ENCODE data around the gene RPUSD3. TPM values are rescaled to one million over a fixed set of nuclear protein-coding genes. Genes with fewer than 3 reads are reported as not detected.

The RPUSD3 gene
- total and polyA plus RNA-seq, 9 of the 15 experiments (the other 6 are each of a cell fraction or from before 2014, with no cell fraction given), result 13.8 to 99.0 (median 59.3) TPM

GRCh38 chr3:9862391-9863057 is 18.7 kb upstream of the RPUSD3 start (continued):
- peak; percentile 55 for TF ChIP-seq XRCC5 (IDR thresholded peaks at IDR 0.05; ENCODE audit: low read depth, low read length)
- peak; percentile 85 for TF ChIP-seq REST (IDR thresholded peaks at IDR 0.05; ENCODE audit: borderline replicate concordance)
- TF ChIP-seq REST (CRISPR knock-in tag; IDR thresholded peaks at IDR 0.05; ENCODE audit: low read depth), result no peak
- TF ChIP-seq GATA2 (CRISPR knock-in tag; IDR thresholded peaks at IDR 0.05), result no peak
- peak; percentile 90 to 93 for TF ChIP-seq MAZ (CRISPR knock-in tag; conservative IDR thresholded peaks at IDR 0.05 in 1 of 2, IDR thresholded peaks at IDR 0.05 in 1 of 2)
- no peak for TF ChIP-seq ZNF655 (CRISPR knock-in tag; IDR thresholded peaks at IDR 0.05)
- peak; percentile 35; the same call in 1 of the 2 replicates for TF ChIP-seq NR2C2 (CRISPR knock-in tag; IDR thresholded peaks at IDR 0.05)
- TF ChIP-seq NR2C2 (tag; IDR thresholded peaks at IDR 0.05), result peak; percentile 78; the same call in 1 of the 2 replicates
- TF ChIP-seq NCOA4 (IDR thresholded peaks at IDR 0.05; ENCODE audit: partially characterized antibody), result no peak
- peak; percentile 68; the same call in 1 of the 2 replicates for TF ChIP-seq CREM (IDR thresholded peaks at IDR 0.05; ENCODE audit: low read depth)
- peak; percentile 49; the same call in 1 of the 2 replicates for TF ChIP-seq SMARCE1 (IDR thresholded peaks at IDR 0.05)
- peak in 1 of 2 experiments; percentile 27; a peak in 1 of 4 replicates for TF ChIP-seq SIN3A (IDR thresholded peaks at IDR 0.05; ENCODE audit: borderline replicate concordance in 2 of 2, control insufficient read depth in 1 of 2, low read depth in 2 of 2, low read length in 2 of 2)
- no peak for TF ChIP-seq ZNF717 (CRISPR knock-in tag; IDR thresholded peaks at IDR 0.05)
- TF ChIP-seq HNRNPK (IDR thresholded peaks at IDR 0.05; ENCODE audit: low read depth, low read length, poor library complexity, severe bottlenecking), result peak; percentile 36
- TF ChIP-seq RBM17 (IDR thresholded peaks at IDR 0.05; ENCODE audit: borderline replicate concordance, low read depth, low read length), result no peak
- peak; percentile 73 for TF ChIP-seq MAX (CRISPR knock-in tag; IDR thresholded peaks at IDR 0.05)
- TF ChIP-seq ZNF133 (CRISPR knock-in tag; IDR thresholded peaks at IDR 0.05), result no peak
- TF ChIP-seq MTA3 (IDR thresholded peaks at IDR 0.05; ENCODE audit: borderline replicate concordance), result peak; percentile 94
- TF ChIP-seq RBFOX2 (IDR thresholded peaks at IDR 0.05; ENCODE audit: low read depth, low read length), result peak; percentile 87

Data from K562 (cell line).